Esophagus muscularis mucosa (tissue), 3 donors: ENCODE measurements around the gene CLASP1.

Experiments
- POLR2A ChIP-seq: fragments of 450-650 bp; IDR thresholded peaks from one replicate; pipeline ENCODE4 v1.6.1; 2017; ENCODE audit warnings: antibody characterized with exemption, moderate library complexity, mild to moderate bottlenecking, low read depth
- TF ChIP-seq, protein P1 (sequence below), 3 experiments: fragments of 200-600 bp in 2 of 3; fragments of 450-650 bp in 1 of 3; sonication (generic) in 2 of 3; IDR thresholded peaks; one replicate each; pipeline ENCODE4 v1.5.1; 2017 to 2019; ENCODE audit warnings: antibody characterized with exemption in 3 of 3, mild to moderate bottlenecking in 2 of 3, moderate library complexity in 1 of 3

DNA sequence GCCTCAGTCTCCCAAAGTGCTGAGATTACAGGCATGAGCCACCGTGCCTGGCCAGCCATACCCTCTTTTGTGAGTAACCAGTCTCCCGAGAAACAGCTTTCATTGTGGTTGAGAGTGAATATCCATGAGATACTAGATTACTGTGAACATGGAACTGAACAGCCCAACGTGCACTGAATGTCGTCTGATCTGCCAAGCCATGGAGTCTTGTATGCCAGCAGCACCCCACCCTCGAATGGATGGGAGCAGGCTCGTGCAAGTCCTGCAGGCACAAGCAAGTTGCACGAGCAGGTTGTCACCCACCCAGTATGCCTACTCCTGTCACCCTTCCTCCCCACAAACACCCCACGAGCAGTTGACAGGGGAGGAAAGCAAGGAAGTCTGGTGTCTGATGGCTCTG lies 327.8 kb downstream of the CLASP1 start:
- TF ChIP-seq, protein P1, sequence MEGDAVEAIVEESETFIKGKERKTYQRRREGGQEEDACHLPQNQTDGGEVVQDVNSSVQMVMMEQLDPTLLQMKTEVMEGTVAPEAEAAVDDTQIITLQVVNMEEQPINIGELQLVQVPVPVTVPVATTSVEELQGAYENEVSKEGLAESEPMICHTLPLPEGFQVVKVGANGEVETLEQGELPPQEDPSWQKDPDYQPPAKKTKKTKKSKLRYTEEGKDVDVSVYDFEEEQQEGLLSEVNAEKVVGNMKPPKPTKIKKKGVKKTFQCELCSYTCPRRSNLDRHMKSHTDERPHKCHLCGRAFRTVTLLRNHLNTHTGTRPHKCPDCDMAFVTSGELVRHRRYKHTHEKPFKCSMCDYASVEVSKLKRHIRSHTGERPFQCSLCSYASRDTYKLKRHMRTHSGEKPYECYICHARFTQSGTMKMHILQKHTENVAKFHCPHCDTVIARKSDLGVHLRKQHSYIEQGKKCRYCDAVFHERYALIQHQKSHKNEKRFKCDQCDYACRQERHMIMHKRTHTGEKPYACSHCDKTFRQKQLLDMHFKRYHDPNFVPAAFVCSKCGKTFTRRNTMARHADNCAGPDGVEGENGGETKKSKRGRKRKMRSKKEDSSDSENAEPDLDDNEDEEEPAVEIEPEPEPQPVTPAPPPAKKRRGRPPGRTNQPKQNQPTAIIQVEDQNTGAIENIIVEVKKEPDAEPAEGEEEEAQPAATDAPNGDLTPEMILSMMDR (IDR thresholded peaks at IDR 0.05), result no peak
- TF ChIP-seq POLR2A, result no peak
